Muscle of leg (tissue), 16 donors: ENCODE results near the gene ATP1B4. TPM values are rescaled to one million over a fixed set of nuclear protein-coding genes. Genes with fewer than 3 reads are reported as not detected.

Experiments used
- DNase-seq: peaks from one replicate; pipeline ENCODE4 v3.0.0; 2013
- H3K27ac ChIP-seq: one replicate; pipeline ENCODE4 v1.5.1; 2013; ENCODE audit warnings: mild to moderate bottlenecking, low read length, control low read depth
- H3K27me3 ChIP-seq: one replicate; pipeline ENCODE4 v1.6.1; 2013; ENCODE audit warnings: low read length; ENCODE audit not compliant: control insufficient read depth, insufficient read depth
- H3K36me3 ChIP-seq: one replicate; pipeline ENCODE4 v1.6.1; 2013; ENCODE audit warnings: low read length; ENCODE audit not compliant: control insufficient read depth, insufficient read depth
- H3K4me1 ChIP-seq: one replicate; pipeline ENCODE4 v1.6.1; 2013; ENCODE audit warnings: low read length; ENCODE audit not compliant: control insufficient read depth, insufficient read depth
- H3K4me3 ChIP-seq: one replicate; pipeline ENCODE4 v1.5.1; 2013; ENCODE audit warnings: low read length, control low read depth
- H3K9me3 ChIP-seq: replicated peaks from 2 replicates; pipeline ENCODE4 v1.6.1; 2013; ENCODE audit warnings: low read depth, low read length; ENCODE audit not compliant: control insufficient read depth
- WGBS: methylation state at CpG from one replicate; pipeline ENCODE4 v1.1.5; 2013; ENCODE audit warnings: missing lambda C conversion rate; ENCODE audit not compliant: insufficient coverage; 5-methylcytosine and 5-hydroxymethylcytosine counted together
- long read RNA-seq, 11 donors: transcript quantifications; one replicate each; lab custom pipeline, GENCODE V29; 2026
- polyA plus RNA-seq, 8 donors: library from polyadenylated mRNA; unstranded; fragments of 120-200 nt; gene quantifications; one replicate each; pipeline versions ENCODE4 v1.2.1 to v1.2.3, GENCODE V29; 2013; ENCODE audit warnings: inconsistent platforms in 1 of 8, low replicate concordance in 1 of 8; ENCODE audit not compliant: insufficient read length in 8 of 8, insufficient read depth in 1 of 8
- total RNA-seq: library from RNA; stranded (reverse); fragments of 120-200 nt; gene quantifications from one replicate; pipeline ENCODE4 v1.2.4, GENCODE V29; 2013

Gene ATP1B4
- total RNA-seq (298 TPM), polyA plus RNA-seq (100 to 1,000 TPM; 157 to 359 (median 241) TPM)
- long read RNA-seq, donor 1, transcript ATP1B4-201 (8 exons, 3,868 nt): major isoform, 9 of 44 reads
- long read RNA-seq, donor 1, transcript ATP1B4-202 (8 exons, 3,856 nt): major isoform, 9 of 44 reads
- long read RNA-seq, donor 1, partial matches to known transcripts: 6 of 44 reads
- long read RNA-seq, donor 1, other reads (novel, unspliced or antisense): 20 of 44 reads
- long read RNA-seq, donor 2, partial matches to known transcripts: 0 of 2 reads
- long read RNA-seq, donor 2, other reads (novel, unspliced or antisense): 0 of 2 reads
- long read RNA-seq, donor 3, transcript ATP1B4-201 (8 exons, 3,868 nt): major isoform, 31 of 51 reads
- long read RNA-seq, donor 3, transcript ATP1B4-202 (8 exons, 3,856 nt): minor isoform, 9 of 51 reads
- long read RNA-seq, donor 3, partial matches to known transcripts: 11 of 51 reads
- long read RNA-seq, donor 3, other reads (novel, unspliced or antisense): 0 of 51 reads
- long read RNA-seq, donor 4, transcript ATP1B4-201 (8 exons, 3,868 nt): major isoform, 9 of 60 reads
- long read RNA-seq, donor 4, transcript ATP1B4-202 (8 exons, 3,856 nt): minor isoform, 5 of 60 reads
- long read RNA-seq, donor 4, partial matches to known transcripts: 46 of 60 reads
- long read RNA-seq, donor 4, other reads (novel, unspliced or antisense): 0 of 60 reads
- long read RNA-seq, donor 5, transcript ATP1B4-201 (8 exons, 3,868 nt): minor isoform, 22 of 82 reads
- long read RNA-seq, donor 5, transcript ATP1B4-202 (8 exons, 3,856 nt): major isoform, 25 of 82 reads
- long read RNA-seq, donor 5, partial matches to known transcripts: 24 of 82 reads
- long read RNA-seq, donor 5, other reads (novel, unspliced or antisense): 11 of 82 reads
- long read RNA-seq, donor 6, full-length matches to known transcripts: 65 of 103 reads
- long read RNA-seq, donor 6, partial matches to known transcripts: 30 of 103 reads
- long read RNA-seq, donor 6, other reads (novel, unspliced or antisense): 8 of 103 reads
- long read RNA-seq, donor 7, full-length matches to known transcripts: 22 of 40 reads
- long read RNA-seq, donor 7, partial matches to known transcripts: 18 of 40 reads
- long read RNA-seq, donor 7, other reads (novel, unspliced or antisense): 0 of 40 reads
- long read RNA-seq, donor 8, transcript ATP1B4-201 (8 exons, 3,868 nt): major isoform, 11 of 31 reads
- long read RNA-seq, donor 8, partial matches to known transcripts: 13 of 31 reads
- long read RNA-seq, donor 8, other reads (novel, unspliced or antisense): 5 of 31 reads
- long read RNA-seq, donor 9, transcript ATP1B4-201 (8 exons, 3,868 nt): major isoform, 17 of 52 reads
- long read RNA-seq, donor 9, transcript ATP1B4-202 (8 exons, 3,856 nt): minor isoform, 15 of 52 reads
- long read RNA-seq, donor 9, partial matches to known transcripts: 20 of 52 reads
- long read RNA-seq, donor 9, other reads (novel, unspliced or antisense): 0 of 52 reads
- long read RNA-seq, donor 10, transcript ATP1B4-202 (8 exons, 3,856 nt): major isoform, 25 of 100 reads
- long read RNA-seq, donor 10, transcript ATP1B4-201 (8 exons, 3,868 nt): minor isoform, 24 of 100 reads
- long read RNA-seq, donor 10, partial matches to known transcripts: 40 of 100 reads
- long read RNA-seq, donor 10, other reads (novel, unspliced or antisense): 11 of 100 reads
- long read RNA-seq, donor 11, transcript ATP1B4-202 (8 exons, 3,856 nt): major isoform, 19 of 264 reads
- long read RNA-seq, donor 11, transcript ATP1B4-201 (8 exons, 3,868 nt): minor isoform, 13 of 264 reads
- long read RNA-seq, donor 11, partial matches to known transcripts: 232 of 264 reads
- long read RNA-seq, donor 11, other reads (novel, unspliced or antisense): 0 of 264 reads

DNA sequence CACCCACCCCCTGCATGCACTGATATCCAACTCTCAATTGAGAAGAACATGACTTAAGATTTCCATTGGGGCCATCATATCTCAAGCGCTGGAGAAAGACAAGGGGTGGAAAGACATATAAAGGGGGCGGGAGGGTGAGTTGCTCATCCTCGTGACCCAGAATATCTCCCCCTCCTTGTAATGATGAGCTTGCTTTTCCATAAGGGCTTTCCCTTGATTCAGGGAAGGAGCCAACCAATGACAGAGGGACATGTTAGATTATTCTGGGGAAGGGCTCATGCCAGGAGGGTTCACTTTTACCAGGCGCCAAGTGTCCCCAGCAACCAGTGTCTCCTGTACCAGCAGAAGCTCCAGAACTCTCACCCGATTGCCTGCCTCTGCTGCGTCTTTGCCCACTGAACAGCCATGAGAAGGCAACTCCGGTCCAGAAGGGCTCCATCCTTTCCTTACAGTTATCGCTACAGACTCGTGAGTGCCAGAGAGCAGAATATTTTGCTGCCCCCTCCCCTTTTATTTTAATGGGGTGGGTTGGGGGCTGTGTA, at the start of gene ATP1B4:
Gene ATP1B4 (plus strand): TSS at position 326 of the 542 bp plus-strand sequence. CDS start 80 bp downstream, at position 406.
- H3K4me3 ChIP-seq: peak within 1 kb of the TSS; percentile 38
- H3K36me3 ChIP-seq: peaks cover 3% of the 10 kb centered on the region
- H3K27me3 ChIP-seq: peaks cover 12% of the 10 kb centered on the region
- WGBS: 91% methylated on average over 3 of the region's 9 CpGs
- peak within 1 kb of the TSS; percentile 88 for H3K27ac ChIP-seq
- no peaks in the 10 kb centered on the region for H3K9me3 ChIP-seq
- DNase-seq: peak; percentile 54
- H3K4me1 ChIP-seq: peaks cover 25% of the 10 kb centered on the region

DNA sequence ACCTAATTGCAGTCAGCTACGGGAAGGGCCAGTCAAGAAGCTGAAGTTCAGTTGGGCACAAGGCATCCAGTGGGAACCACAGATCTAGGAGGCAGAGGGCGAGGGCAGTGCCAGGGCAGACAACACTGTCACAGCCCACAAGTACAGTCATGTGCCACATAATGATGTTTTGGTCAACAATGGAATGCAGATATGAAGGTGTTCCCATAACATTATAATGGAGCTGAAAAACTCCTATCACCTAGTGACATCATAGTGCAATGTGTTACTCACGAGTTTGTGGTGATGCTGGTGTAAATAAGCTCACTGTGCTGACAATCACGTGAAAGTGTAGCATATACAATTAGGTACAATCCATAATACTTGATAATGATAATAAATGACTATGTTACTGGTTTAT, 46.1 kb upstream of the ATP1B4 start:
- Histone ChIP-seq H3K9me3 (no peaks in the 10 kb centered on the region), H3K4me3 (no peak overlapping the region), H3K27me3 (peaks cover 17% of the 10 kb centered on the region), H3K27ac (no peak overlapping the region), H3K36me3 (no peaks in the 10 kb centered on the region), H3K4me1 (peaks cover 3% of the 10 kb centered on the region)
- DNase-seq: no peak
- 20% methylated on average over 1 of the region's 4 CpGs for WGBS

DNA sequence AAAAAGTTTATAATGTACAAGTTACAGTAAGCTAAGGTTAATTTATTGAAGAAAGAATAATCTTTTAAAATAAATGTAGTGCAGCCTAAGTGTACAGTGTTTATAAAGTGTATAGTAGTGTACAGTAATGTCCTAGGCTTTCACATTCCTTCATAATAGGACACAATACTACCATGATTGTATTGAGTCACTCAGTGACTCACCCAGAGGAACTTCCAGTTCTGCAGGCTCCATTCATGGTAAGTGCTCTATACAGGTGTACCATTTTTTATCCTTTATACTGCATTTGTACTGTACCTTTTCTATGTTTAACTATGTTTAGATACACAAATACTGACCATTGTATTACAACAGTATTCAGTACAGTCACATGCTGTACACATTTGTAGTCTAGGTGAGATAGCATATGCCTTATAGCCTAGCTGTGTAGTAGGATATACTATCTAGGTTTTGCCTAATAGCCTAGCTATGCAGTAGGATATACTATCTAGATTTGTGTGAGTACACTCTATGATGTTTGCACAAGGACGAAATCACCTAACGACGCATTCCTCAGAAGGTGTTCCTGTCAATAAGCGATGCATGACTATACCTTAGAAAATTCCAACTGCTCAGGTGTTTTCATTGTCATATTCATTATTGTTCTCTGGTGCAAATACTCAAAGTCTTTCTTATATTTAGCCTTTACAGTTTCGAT, 45.2 kb upstream of the ATP1B4 start:
- H3K4me1 ChIP-seq: peaks cover 1% of the 10 kb centered on the region
- H3K4me3 ChIP-seq: no peak overlapping the region
- no peaks in the 10 kb centered on the region for H3K36me3 ChIP-seq
- H3K9me3 ChIP-seq: no peaks in the 10 kb centered on the region
- DNase-seq: no peak
- WGBS: 51% methylated on average over 4 of the region's 5 CpGs
- H3K27me3 ChIP-seq: peaks cover 12% of the 10 kb centered on the region
- no peak overlapping the region for H3K27ac ChIP-seq

DNA sequence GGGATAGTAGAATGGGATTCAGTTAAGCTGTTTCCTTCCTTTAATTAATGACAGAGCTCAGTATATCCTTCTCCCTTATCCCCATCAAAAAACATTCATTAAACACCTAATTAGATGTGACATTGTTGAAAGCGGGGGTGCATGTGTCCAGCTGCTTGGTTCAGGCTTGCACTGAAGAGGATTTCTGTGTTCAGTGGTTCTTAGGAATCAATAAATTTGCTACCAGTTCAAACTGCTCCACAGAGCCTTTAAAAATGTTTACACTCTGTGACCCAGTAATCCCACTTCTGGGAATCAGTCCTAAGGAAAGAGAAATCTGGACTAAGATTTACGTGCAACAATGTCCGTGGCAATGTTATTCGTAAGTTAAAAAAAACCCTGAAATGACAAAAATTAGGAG, 43.5 kb upstream of the ATP1B4 start:
- peaks cover 9% of the 10 kb centered on the region for H3K27me3 ChIP-seq
- H3K9me3 ChIP-seq: no peaks in the 10 kb centered on the region
- no CpG with 5 or more reads among the region's 4 CpGs for WGBS
- peaks cover 3% of the 10 kb centered on the region for H3K4me1 ChIP-seq
- H3K4me3 ChIP-seq: no peak overlapping the region
- H3K27ac ChIP-seq: no peak overlapping the region
- no peaks in the 10 kb centered on the region for H3K36me3 ChIP-seq
- no peak for DNase-seq

DNA sequence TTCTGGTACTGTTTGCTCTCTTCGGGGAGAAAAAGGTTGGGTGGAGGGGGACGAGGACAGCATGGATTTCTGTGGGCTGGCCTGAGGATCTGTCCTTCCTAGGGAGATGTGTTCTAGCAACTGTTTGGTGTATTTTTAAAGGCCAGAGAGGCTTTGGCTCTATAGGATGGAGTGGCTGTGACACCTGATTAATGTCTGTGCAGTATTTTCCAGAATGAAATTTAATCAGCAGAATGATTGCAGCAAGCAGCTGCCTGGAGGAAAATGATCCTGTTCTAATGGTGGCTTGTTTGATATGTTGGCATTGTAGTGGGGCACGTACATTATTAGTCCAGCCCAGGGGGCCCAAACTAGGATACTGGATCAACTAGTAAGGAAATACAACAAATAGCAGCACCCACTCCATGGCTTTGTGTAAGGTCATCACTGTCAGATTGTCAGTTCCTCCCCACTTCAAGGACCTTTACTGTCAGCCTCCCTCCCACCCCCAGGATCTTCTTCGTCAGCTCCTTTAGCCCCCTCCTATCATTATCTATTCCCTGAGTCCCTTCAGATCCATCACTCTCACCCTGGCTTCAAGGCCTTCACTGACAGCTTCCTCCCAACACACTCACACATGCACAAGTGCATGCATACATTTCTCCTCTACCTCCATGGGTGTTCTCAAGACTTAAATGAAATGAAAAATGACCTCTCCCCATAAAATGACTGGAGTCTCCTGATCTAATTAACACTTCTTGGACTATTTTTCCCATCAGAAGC, 40.2 kb upstream of the ATP1B4 start:
- Histone ChIP-seq H3K4me1 (peaks cover 3% of the 10 kb centered on the region), H3K9me3 (no peaks in the 10 kb centered on the region), H3K36me3 (no peaks in the 10 kb centered on the region), H3K27ac (peak overlapping the region; percentile 76), H3K4me3 (no peak overlapping the region), H3K27me3 (peaks cover 6% of the 10 kb centered on the region)
- DNase-seq: peak; percentile 46
- WGBS: 62% methylated on average over 3 of the region's 4 CpGs

DNA sequence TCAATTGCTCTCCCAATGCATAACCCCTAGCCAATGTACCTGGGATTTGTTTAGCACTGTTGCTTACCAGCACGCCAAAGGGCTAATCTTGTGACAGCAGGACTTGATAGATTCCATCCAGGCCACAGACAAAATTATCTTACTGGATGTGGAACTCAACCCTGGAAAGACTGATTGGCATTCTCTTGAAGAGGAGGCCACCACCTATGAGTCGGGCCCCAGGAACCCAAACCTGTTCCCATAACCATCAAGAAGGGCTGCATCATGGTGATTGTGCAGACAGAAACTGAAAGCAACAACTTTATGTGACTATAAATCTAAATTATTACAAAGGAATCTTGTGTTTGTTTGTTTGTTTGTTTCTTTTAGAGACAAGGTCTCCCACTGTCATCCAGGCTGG, 30.8 kb upstream of the ATP1B4 start:
- Histone ChIP-seq H3K4me3 (no peak overlapping the region), H3K9me3 (no peaks in the 10 kb centered on the region), H3K27ac (no peak overlapping the region), H3K36me3 (no peaks in the 10 kb centered on the region), H3K27me3 (no peaks in the 10 kb centered on the region), H3K4me1 (no peaks in the 10 kb centered on the region)
- WGBS: no CpG with 5 or more reads among the region's 2 CpGs
- DNase-seq: no peak

DNA sequence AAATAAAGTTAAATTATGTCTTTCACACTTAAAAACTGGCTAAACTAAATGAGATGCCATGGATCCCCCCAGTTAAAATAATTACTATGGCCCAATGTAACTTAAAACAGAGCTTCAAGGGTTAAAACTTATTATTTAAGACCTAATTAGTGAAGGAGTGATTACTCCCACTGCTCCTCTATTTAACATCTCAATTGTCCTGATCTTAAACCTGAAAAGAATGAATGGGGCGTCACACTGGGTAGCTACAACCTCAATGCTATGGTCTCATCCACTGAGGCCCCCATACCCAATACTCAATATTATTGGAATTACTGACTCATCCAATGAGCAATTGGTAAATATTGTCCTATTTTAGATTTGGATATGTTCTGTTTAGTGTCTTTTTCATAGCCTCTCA, 29.5 kb upstream of the ATP1B4 start:
- H3K27me3 ChIP-seq: no peaks in the 10 kb centered on the region
- H3K36me3 ChIP-seq: no peaks in the 10 kb centered on the region
- WGBS: 40% methylated on average over 1 of the region's 1 CpG
- DNase-seq: no peak
- H3K4me3 ChIP-seq: no peak overlapping the region
- H3K9me3 ChIP-seq: peaks cover 7% of the 10 kb centered on the region
- H3K27ac ChIP-seq: no peak overlapping the region
- no peaks in the 10 kb centered on the region for H3K4me1 ChIP-seq

DNA sequence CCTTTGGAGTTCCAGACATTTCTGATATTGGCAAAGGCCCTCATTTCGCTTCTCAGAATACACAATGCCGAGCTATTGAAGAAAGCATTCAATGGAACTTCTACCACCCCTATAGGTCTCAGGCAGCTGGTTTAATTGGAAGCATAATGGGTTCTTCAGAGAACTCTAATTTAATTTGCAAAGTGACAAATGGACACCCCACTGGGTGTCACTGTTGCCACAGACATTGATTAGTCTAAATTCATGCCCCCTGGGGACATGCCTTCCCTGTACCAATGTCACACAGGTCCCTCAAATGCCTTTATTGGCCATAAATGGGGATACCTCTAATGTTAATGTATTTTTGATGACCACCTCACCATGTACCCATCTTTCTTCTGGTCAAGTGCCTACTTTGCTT, 27.7 kb upstream of the ATP1B4 start:
- DNase-seq: no peak
- no CpG with 5 or more reads among the region's 2 CpGs for WGBS
- H3K4me1 ChIP-seq: no peaks in the 10 kb centered on the region
- H3K4me3 ChIP-seq: no peak overlapping the region
- peaks cover 7% of the 10 kb centered on the region for H3K9me3 ChIP-seq
- H3K36me3 ChIP-seq: no peaks in the 10 kb centered on the region
- no peak overlapping the region for H3K27ac ChIP-seq
- H3K27me3 ChIP-seq: no peaks in the 10 kb centered on the region
